H9 (cell line): ENCODE measurements around the gene SLC24A3. TPM values are rescaled to one million over a fixed set of nuclear protein-coding genes. Genes with fewer than 3 reads are reported as not detected.

Experiments used
- DNase-seq: peaks from one replicate; pipeline ENCODE4 v3.0.0-alpha.2; 2017
- H2AFZ ChIP-seq: one replicate; pipeline ENCODE4 v1.6.1; 2013; ENCODE audit warnings: mild to moderate bottlenecking, low read length, control low read depth, moderate library complexity
- H2AK5ac ChIP-seq: 2 replicates; pipeline ENCODE4 v1.6.1; 2013; ENCODE audit warnings: low read length, control low read depth, mixed read lengths; ENCODE audit not compliant: insufficient read length
- H2BK120ac ChIP-seq: one replicate; pipeline ENCODE4 v1.6.1; 2013; ENCODE audit warnings: low read depth, mild to moderate bottlenecking, low read length, control low read depth, inconsistent platforms; ENCODE audit not compliant: poor library complexity, severe bottlenecking
- H2BK12ac ChIP-seq: 2 replicates; pipeline ENCODE4 v1.6.1; 2013; ENCODE audit warnings: low read length, control low read depth, mixed read lengths, low read depth; ENCODE audit not compliant: insufficient read length
- H2BK15ac ChIP-seq: 2 replicates; pipeline ENCODE4 v1.6.1; 2013; ENCODE audit warnings: low read depth, low read length, control low read depth
- H2BK20ac ChIP-seq: one replicate; pipeline ENCODE4 v1.6.1; 2013; ENCODE audit warnings: low read depth, mild to moderate bottlenecking, low read length, control low read depth, inconsistent platforms; ENCODE audit not compliant: poor library complexity, severe bottlenecking
- H2BK5ac ChIP-seq: 2 replicates; pipeline ENCODE4 v1.6.1; 2013; ENCODE audit warnings: low read length, control low read depth, mixed read lengths; ENCODE audit not compliant: insufficient read length
- H3K14ac ChIP-seq: 2 replicates; pipeline ENCODE4 v1.6.1; 2013; ENCODE audit warnings: low read length, control low read depth; ENCODE audit not compliant: insufficient read depth
- H3K18ac ChIP-seq: 2 replicates; pipeline ENCODE4 v1.6.1; 2013; ENCODE audit warnings: low read depth, mild to moderate bottlenecking, mixed read lengths, low read length, control low read depth; ENCODE audit not compliant: insufficient read length
- H3K23ac ChIP-seq: 2 replicates; pipeline ENCODE4 v1.6.1; 2013; ENCODE audit warnings: low read length, control low read depth, mixed read lengths, low read depth; ENCODE audit not compliant: insufficient read length
- H3K23me2 ChIP-seq: 2 replicates; pipeline ENCODE4 v1.6.1; 2013; ENCODE audit warnings: low read depth, mild to moderate bottlenecking, mixed read lengths, low read length, control low read depth; ENCODE audit not compliant: insufficient read length, poor library complexity, severe bottlenecking
- H3K27ac ChIP-seq: 2 replicates; pipeline ENCODE4 v1.5.1; 2013; ENCODE audit warnings: low read length, control low read depth, mixed read lengths, low read depth; ENCODE audit not compliant: insufficient read length
- H3K27me3 ChIP-seq: 2 replicates; pipeline ENCODE4 v1.6.1; 2013; ENCODE audit warnings: low read length, control low read depth, inconsistent platforms; ENCODE audit not compliant: insufficient read depth
- H3K4ac ChIP-seq: 2 replicates; pipeline ENCODE4 v1.6.1; 2013; ENCODE audit warnings: low read depth, mild to moderate bottlenecking, control low read depth, inconsistent platforms, low read length, moderate library complexity
- H3K4me1 ChIP-seq: 2 replicates; pipeline ENCODE4 v1.6.1; 2013; ENCODE audit warnings: low read length, control low read depth, inconsistent platforms; ENCODE audit not compliant: insufficient read depth
- H3K4me2 ChIP-seq: 2 replicates; pipeline ENCODE4 v1.6.1; 2013; ENCODE audit warnings: low read length, control low read depth, mixed read lengths; ENCODE audit not compliant: insufficient read length, insufficient read depth
- H3K56ac ChIP-seq: 2 replicates; pipeline ENCODE4 v1.6.1; 2013; ENCODE audit warnings: low read depth, mild to moderate bottlenecking, mixed read lengths, low read length, control low read depth; ENCODE audit not compliant: insufficient read length
- H3K79me1 ChIP-seq: 2 replicates; pipeline ENCODE4 v1.6.1; 2013; ENCODE audit warnings: low read depth, mild to moderate bottlenecking, moderate library complexity, low read length, control low read depth, inconsistent platforms; ENCODE audit not compliant: insufficient read depth, poor library complexity, severe bottlenecking
- H3K79me2 ChIP-seq: 2 replicates; pipeline ENCODE4 v1.6.1; 2013; ENCODE audit warnings: low read length, control low read depth, inconsistent platforms; ENCODE audit not compliant: insufficient read depth
- H3K9ac ChIP-seq: 2 replicates; pipeline ENCODE4 v1.6.1; 2013; ENCODE audit warnings: low read length, control low read depth, mixed read lengths; ENCODE audit not compliant: insufficient read length; ENCODE audit errors: extremely low read depth
- H3K9me3 ChIP-seq: one replicate; pipeline ENCODE4 v1.6.1; 2013; ENCODE audit warnings: low read depth, low read length, inconsistent platforms; ENCODE audit not compliant: control insufficient read depth
- H3T11ph ChIP-seq: one replicate; pipeline ENCODE4 v1.6.1; 2013; ENCODE audit warnings: mild to moderate bottlenecking, low read length, control low read depth, inconsistent platforms
- H4K20me1 ChIP-seq: one replicate; pipeline ENCODE4 v1.6.1; 2013; ENCODE audit not compliant: control insufficient read depth, insufficient read length, insufficient read depth
- H4K5ac ChIP-seq: 2 replicates; pipeline ENCODE4 v1.6.1; 2013; ENCODE audit warnings: low read depth, mild to moderate bottlenecking, mixed read lengths, low read length, control low read depth; ENCODE audit not compliant: insufficient read length
- H4K8ac ChIP-seq: replicated peaks from 2 replicates; pipeline ENCODE4 v1.6.1; 2013; ENCODE audit warnings: low read length, control low read depth, mixed read lengths, low read depth; ENCODE audit not compliant: insufficient read length
- H4K91ac ChIP-seq: 2 replicates; pipeline ENCODE4 v1.6.1; 2013; ENCODE audit warnings: low read depth, mild to moderate bottlenecking, moderate library complexity, mixed read lengths, low read length, control low read depth; ENCODE audit not compliant: insufficient read length
- H3K27ac Mint-ChIP-seq, 3 experiments: 2 replicates in 2 of 3; 3 replicates in 1 of 3; pipeline ENCODE4 v1.8.0; 2020 to 2021; ENCODE audit warnings: mixed read lengths in 3 of 3, mild to moderate bottlenecking in 1 of 3, moderate library complexity in 1 of 3
- H3K27me3 Mint-ChIP-seq: 2 replicates; pipeline ENCODE4 v1.8.0; 2021; ENCODE audit warnings: low read depth, mild to moderate bottlenecking, moderate library complexity, mixed read lengths
- H3K36me3 Mint-ChIP-seq, 3 experiments: 2 replicates in 2 of 3; 3 replicates in 1 of 3; pipeline ENCODE4 v1.8.0; 2020 to 2021; ENCODE audit warnings: low read depth in 3 of 3, mixed read lengths in 3 of 3; ENCODE audit not compliant: insufficient read depth in 1 of 3
- H3K4me1 Mint-ChIP-seq, 2 experiments: 2 replicates each; pipeline ENCODE4 v1.8.0; 2020; ENCODE audit warnings: mixed read lengths in 2 of 2
- H3K4me3 Mint-ChIP-seq, 2 experiments: 2 replicates in 1 of 2; 3 replicates in 1 of 2; pipeline ENCODE4 v1.8.0; 2020 to 2021; ENCODE audit warnings: mild to moderate bottlenecking in 2 of 2, mixed read lengths in 2 of 2, moderate library complexity in 1 of 2
- H3K9me3 Mint-ChIP-seq, 2 experiments: 2 replicates in 1 of 2; 3 replicates in 1 of 2; pipeline ENCODE4 v1.8.0; 2020; ENCODE audit warnings: mild to moderate bottlenecking in 2 of 2, mixed read lengths in 2 of 2, moderate library complexity in 1 of 2
- CTCF ChIP-seq: fragments of 200-600 bp; sonication (generic); conservative IDR thresholded peaks from 3 replicates; pipeline ENCODE4 v1.8.0; 2021; ENCODE audit warnings: antibody characterized with exemption, mild to moderate bottlenecking
- WGBS: extraction: QIAGEN DNeasy Blood & Tissue Kit; methylation state at CpG from one replicate; pipeline ENCODE4 v1.1.7; 2013; ENCODE audit warnings: missing lambda C conversion rate, low lambda C conversion rate, mixed read lengths; ENCODE audit not compliant: insufficient read length; ENCODE audit errors: extremely low coverage; 5-methylcytosine and 5-hydroxymethylcytosine counted together
- total RNA-seq: library from RNA; stranded (reverse); gene quantifications from 2 replicates; pipeline ENCODE4 v1.2.1, GENCODE V29; 2021

The SLC24A3 gene
- total RNA-seq, 1 experiment from 2014 or later: 0.83 TPM

GRCh38 chr20:19446246-19446645 lies 233.8 kb downstream of the SLC24A3 start:
- Histone ChIP-seq H3K4me1 (no peaks in the 10 kb centered on the region), H2BK15ac (no peak overlapping the region), H3K27ac (no peak overlapping the region), H2AFZ (no peak overlapping the region), H3K14ac (no peak overlapping the region), H3K79me2 (no peaks in the 10 kb centered on the region), H4K91ac (no peak overlapping the region), H3T11ph (no peak overlapping the region), H2AK5ac (no peak overlapping the region), H3K9ac (no peak overlapping the region), H3K23ac (no peak overlapping the region), H2BK5ac (no peak overlapping the region), H3K27me3 (no peaks in the 10 kb centered on the region), H3K56ac (no peak overlapping the region), H3K4me2 (no peak overlapping the region), H4K8ac (no peak overlapping the region), H2BK20ac (no peak overlapping the region), H3K18ac (no peak overlapping the region), H3K9me3 (peaks cover 4% of the 10 kb centered on the region), H4K5ac (no peak overlapping the region), H3K23me2 (no peaks in the 10 kb centered on the region), H3K4ac (no peak overlapping the region), H2BK12ac (no peak overlapping the region), H3K79me1 (no peaks in the 10 kb centered on the region), H2BK120ac (no peak overlapping the region), H4K20me1 (no peaks in the 10 kb centered on the region)
- no CpG with 5 or more reads among the region's 4 CpGs for WGBS
- no peak overlapping the region for H3K4me3 Mint-ChIP-seq
- no peak overlapping the region for H3K27ac Mint-ChIP-seq
- peaks cover 11 to 14% of the 10 kb centered on the region in 2 experiments; a peak in 4 of 5 replicates for H3K9me3 Mint-ChIP-seq
- DNase-seq: no peak
- H3K36me3 Mint-ChIP-seq: no peaks in the 10 kb centered on the region
- peaks cover 3% of the 10 kb centered on the region for H3K27me3 Mint-ChIP-seq
- no peak for TF ChIP-seq CTCF
- no peaks in the 10 kb centered on the region for H3K4me1 Mint-ChIP-seq
